ENCODE data around the gene MESD.

DNA sequence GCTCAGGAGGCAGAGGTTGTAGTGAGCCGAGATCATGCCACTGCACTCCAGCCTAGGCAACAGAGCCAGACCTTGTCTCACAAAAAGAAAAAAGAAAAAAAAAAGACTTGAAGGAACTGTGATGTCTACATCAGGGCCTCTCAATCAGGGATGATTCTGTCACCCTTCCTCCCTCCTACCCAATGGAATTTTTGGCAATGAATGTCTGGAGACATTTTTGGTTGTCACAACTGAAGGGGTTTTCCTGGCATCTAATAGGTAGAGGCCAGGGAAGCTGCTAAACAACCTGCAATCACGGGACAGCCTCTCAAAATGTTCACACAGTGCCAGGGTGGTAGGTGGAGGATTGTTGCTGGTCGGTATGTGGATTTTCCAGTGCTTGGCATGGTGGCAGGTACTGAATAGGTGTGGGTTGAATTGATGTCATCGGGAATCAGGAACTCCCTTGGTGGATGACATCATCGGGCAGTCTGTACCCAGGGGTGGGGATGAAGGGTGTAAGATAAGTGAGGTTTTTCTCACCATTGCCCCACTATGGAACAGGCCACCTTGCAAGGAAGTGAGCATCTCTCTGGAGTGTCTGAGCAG lies 71.3 kb downstream of the MESD start:
- TF ChIP-seq, protein P1, sequence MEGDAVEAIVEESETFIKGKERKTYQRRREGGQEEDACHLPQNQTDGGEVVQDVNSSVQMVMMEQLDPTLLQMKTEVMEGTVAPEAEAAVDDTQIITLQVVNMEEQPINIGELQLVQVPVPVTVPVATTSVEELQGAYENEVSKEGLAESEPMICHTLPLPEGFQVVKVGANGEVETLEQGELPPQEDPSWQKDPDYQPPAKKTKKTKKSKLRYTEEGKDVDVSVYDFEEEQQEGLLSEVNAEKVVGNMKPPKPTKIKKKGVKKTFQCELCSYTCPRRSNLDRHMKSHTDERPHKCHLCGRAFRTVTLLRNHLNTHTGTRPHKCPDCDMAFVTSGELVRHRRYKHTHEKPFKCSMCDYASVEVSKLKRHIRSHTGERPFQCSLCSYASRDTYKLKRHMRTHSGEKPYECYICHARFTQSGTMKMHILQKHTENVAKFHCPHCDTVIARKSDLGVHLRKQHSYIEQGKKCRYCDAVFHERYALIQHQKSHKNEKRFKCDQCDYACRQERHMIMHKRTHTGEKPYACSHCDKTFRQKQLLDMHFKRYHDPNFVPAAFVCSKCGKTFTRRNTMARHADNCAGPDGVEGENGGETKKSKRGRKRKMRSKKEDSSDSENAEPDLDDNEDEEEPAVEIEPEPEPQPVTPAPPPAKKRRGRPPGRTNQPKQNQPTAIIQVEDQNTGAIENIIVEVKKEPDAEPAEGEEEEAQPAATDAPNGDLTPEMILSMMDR (IDR thresholded peaks at IDR 0.05), result no peak
- no peak for TF ChIP-seq ZFX (IDR thresholded peaks at IDR 0.05; ENCODE audit: borderline replicate concordance)
